ENCODE data around the gene CCDC14. TPM values are rescaled to one million over a fixed set of nuclear protein-coding genes. Genes with fewer than 3 reads are reported as not detected.

CCDC14 gene
- polyA plus RNA-seq, 3 donors, result 1.1 to 37.2 (median 4.0) TPM

- Histone ChIP-seq H3K4me2 (replicated peaks; ENCODE audit: extremely low read depth, low read length, poor library complexity, severe bottlenecking) (no peak overlapping the region), H3K27me3 (ENCODE audit: control insufficient read depth in 2 of 2, insufficient read depth in 2 of 2, low read length in 2 of 2) (no peaks in the 10 kb centered on the region), H3K4me1 (ENCODE audit: control insufficient read depth in 1 of 2, insufficient read depth in 2 of 2, low read length in 2 of 2) (no peaks in the 10 kb centered on the region), H3K9me3 (replicated peaks in 1 of 2; ENCODE audit: control insufficient read depth in 1 of 2, insufficient read depth in 1 of 2, low read length in 2 of 2) (no peaks in the 10 kb centered on the region), H3K36me3 (replicated peaks in 1 of 2; ENCODE audit: control insufficient read depth in 1 of 2, insufficient read depth in 2 of 2, low read length in 2 of 2) (peaks cover 20 to 43% of the 10 kb centered on the region in 2 donors), H2AFZ (ENCODE audit: insufficient read depth, low read depth, low read length, poor library complexity, severe bottlenecking) (no peak overlapping the region), H3K79me2 (ENCODE audit: insufficient read depth, low read length) (no peaks in the 10 kb centered on the region), H3K4me3 (replicated peaks in 1 of 3; ENCODE audit: low read depth in 2 of 3, low read length in 3 of 3) (no peak overlapping the region), H4K20me1 (ENCODE audit: insufficient read depth, low read length) (no peaks in the 10 kb centered on the region), H3K27ac (ENCODE audit: low read depth in 1 of 2, low read length in 2 of 2) (no peak overlapping the region), H3K9ac (ENCODE audit: insufficient read depth, low read length, poor library complexity, severe bottlenecking) (no peak overlapping the region)
- Mint-ChIP-seq H3K27me3 (ENCODE audit: low read depth in 3 of 3) (no peaks in the 10 kb centered on the region), H3K4me1 (peaks cover 1% of the 10 kb centered on the region), H3K36me3 (peaks cover 37 to 38% of the 10 kb centered on the region in 2 donors), H3K4me3 (no peak overlapping the region), H3K9me3 (no peaks in the 10 kb centered on the region), H3K27ac (no peak overlapping the region)
- intact Hi-C loops (cut with micrococcal nuclease), result no loop called here
- 100% methylated on average over 3 of the region's 4 CpGs for WGBS (ENCODE audit: insufficient coverage)
- DNase-seq, result no peak
- TF ChIP-seq CTCF (IDR thresholded peaks at IDR 0.05), result no peak
These were observed 7.3 kb downstream of the CCDC14 start for GRCh38 chr3:123953735-123954134.

- H4K20me1 ChIP-seq (ENCODE audit: insufficient read depth, low read length), result no peaks in the 10 kb centered on the region
- 100% methylated on average over 1 of the region's 4 CpGs for WGBS (ENCODE audit: insufficient coverage)
- no peak overlapping the region for H3K4me3 Mint-ChIP-seq
- no peaks in the 10 kb centered on the region for H3K79me2 ChIP-seq (ENCODE audit: insufficient read depth, low read length)
- no peaks in the 10 kb centered on the region for H3K27me3 ChIP-seq (ENCODE audit: control insufficient read depth in 2 of 2, insufficient read depth in 2 of 2, low read length in 2 of 2)
- intact Hi-C loops (cut with micrococcal nuclease), result no loop called here
- H3K27me3 Mint-ChIP-seq (ENCODE audit: low read depth in 3 of 3), result no peaks in the 10 kb centered on the region
- H3K9me3 Mint-ChIP-seq, result no peaks in the 10 kb centered on the region
- no peak overlapping the region for H2AFZ ChIP-seq (ENCODE audit: insufficient read depth, low read depth, low read length, poor library complexity, severe bottlenecking)
- no peak for TF ChIP-seq CTCF (IDR thresholded peaks at IDR 0.05)
- peaks cover 25 to 51% of the 10 kb centered on the region in 2 donors for H3K36me3 ChIP-seq (replicated peaks in 1 of 2; ENCODE audit: control insufficient read depth in 1 of 2, insufficient read depth in 2 of 2, low read length in 2 of 2)
- peaks cover 41 to 44% of the 10 kb centered on the region in 2 donors for H3K36me3 Mint-ChIP-seq
- H3K9ac ChIP-seq (ENCODE audit: insufficient read depth, low read length, poor library complexity, severe bottlenecking), result no peak overlapping the region
- no peaks in the 10 kb centered on the region for H3K4me1 Mint-ChIP-seq
- no peak overlapping the region for H3K4me3 ChIP-seq (replicated peaks in 1 of 3; ENCODE audit: low read depth in 2 of 3, low read length in 3 of 3)
- H3K4me1 ChIP-seq (ENCODE audit: control insufficient read depth in 1 of 2, insufficient read depth in 2 of 2, low read length in 2 of 2), result no peaks in the 10 kb centered on the region
- DNase-seq, result no peak
- no peaks in the 10 kb centered on the region for H3K9me3 ChIP-seq (replicated peaks in 1 of 2; ENCODE audit: control insufficient read depth in 1 of 2, insufficient read depth in 1 of 2, low read length in 2 of 2)
- H3K27ac Mint-ChIP-seq, result no peak overlapping the region
- no peak overlapping the region for H3K4me2 ChIP-seq (replicated peaks; ENCODE audit: extremely low read depth, low read length, poor library complexity, severe bottlenecking)
- H3K27ac ChIP-seq (ENCODE audit: low read depth in 1 of 2, low read length in 2 of 2), result no peak overlapping the region
These were observed 8.0 kb downstream of the CCDC14 start for GRCh38 chr3:123952844-123953520.

Measured in CD14-positive monocyte (primary cell).